Measurements from ENCODE around the gene TTLL3. TPM values are rescaled to one million over a fixed set of nuclear protein-coding genes. Genes with fewer than 3 reads are reported as not detected.

Gene TTLL3
- total and polyA plus RNA-seq, 2 donors (not counting 3 experiments of a cell fraction or from before 2014, with no cell fraction given), result 43.5 to 65.2 TPM

DNA sequence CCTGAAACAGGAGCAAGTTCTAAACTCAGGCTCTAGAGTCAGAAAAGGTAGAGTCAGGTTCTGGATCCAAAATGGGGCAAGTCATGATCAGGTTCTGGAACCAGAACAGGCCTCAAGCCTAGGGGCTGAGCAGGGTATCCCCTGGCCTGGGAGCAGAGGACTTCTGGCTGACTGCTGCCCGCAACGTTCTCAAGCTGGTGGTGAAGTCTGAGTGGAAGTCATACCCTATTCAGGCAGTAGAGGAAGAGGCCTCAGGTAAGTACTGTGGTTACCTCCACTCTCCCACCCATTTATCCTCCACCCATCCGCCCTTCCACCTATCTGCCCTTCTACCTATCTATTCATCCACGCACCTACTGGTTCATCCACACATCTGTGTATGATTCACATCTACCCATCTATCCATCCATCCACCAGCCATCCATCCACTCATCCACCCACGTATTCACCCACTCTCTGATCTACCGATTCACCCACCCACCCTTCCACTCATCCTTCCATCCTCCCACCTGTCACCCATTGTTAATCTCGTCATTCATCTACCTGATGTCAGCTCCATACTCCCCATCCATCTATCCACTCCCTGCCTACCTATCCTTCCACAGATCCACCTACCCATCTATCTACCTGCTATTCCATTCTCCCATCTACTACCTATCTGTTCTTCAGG lies 8.7 kb downstream of the TTLL3 start:
- H3K36me3 ChIP-seq (ENCODE audit: control insufficient read depth in 2 of 2, extremely low read depth in 1 of 2, insufficient read depth in 2 of 2, low read length in 2 of 2), result peaks cover 0 to 5% of the 10 kb centered on the region in 2 experiments
- CTCF ChIA-PET, result interaction anchor here (1.2 kb wide), 2 partner anchors 13 to 128 kb away, joined by 3 to 7 read pairs; no protein-coding TSS in a partner anchor
- DNase-seq (ENCODE audit: low read depth, low spot score) (no peak), FAIRE-seq (no peak)
- H3K4me3 ChIP-seq (replicated peaks in 1 of 3; ENCODE audit: insufficient read depth in 1 of 3, low read depth in 1 of 3, low read length in 3 of 3), result no peak overlapping the region
- TF ChIP-seq, protein P1, sequence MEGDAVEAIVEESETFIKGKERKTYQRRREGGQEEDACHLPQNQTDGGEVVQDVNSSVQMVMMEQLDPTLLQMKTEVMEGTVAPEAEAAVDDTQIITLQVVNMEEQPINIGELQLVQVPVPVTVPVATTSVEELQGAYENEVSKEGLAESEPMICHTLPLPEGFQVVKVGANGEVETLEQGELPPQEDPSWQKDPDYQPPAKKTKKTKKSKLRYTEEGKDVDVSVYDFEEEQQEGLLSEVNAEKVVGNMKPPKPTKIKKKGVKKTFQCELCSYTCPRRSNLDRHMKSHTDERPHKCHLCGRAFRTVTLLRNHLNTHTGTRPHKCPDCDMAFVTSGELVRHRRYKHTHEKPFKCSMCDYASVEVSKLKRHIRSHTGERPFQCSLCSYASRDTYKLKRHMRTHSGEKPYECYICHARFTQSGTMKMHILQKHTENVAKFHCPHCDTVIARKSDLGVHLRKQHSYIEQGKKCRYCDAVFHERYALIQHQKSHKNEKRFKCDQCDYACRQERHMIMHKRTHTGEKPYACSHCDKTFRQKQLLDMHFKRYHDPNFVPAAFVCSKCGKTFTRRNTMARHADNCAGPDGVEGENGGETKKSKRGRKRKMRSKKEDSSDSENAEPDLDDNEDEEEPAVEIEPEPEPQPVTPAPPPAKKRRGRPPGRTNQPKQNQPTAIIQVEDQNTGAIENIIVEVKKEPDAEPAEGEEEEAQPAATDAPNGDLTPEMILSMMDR (IDR thresholded peaks at IDR 0.05; ENCODE audit: extremely low read depth in 1 of 2, insufficient read depth in 1 of 2, low read depth in 1 of 2, low read length in 2 of 2), result no peak
- TF ChIP-seq MAX (IDR thresholded peaks at IDR 0.05; ENCODE audit: insufficient read depth, insufficient read length) (no peak), POLR2A (IDR thresholded peaks at IDR 0.05; ENCODE audit: low read depth, low read length) (no peak), EZH2 (IDR thresholded peaks at IDR 0.05; ENCODE audit: borderline replicate concordance, low read depth, low read length, severe bottlenecking) (no peak), MYC (IDR thresholded peaks at IDR 0.05; ENCODE audit: low read depth, low read length) (no peak), JUN (IDR thresholded peaks at IDR 0.05; ENCODE audit: borderline replicate concordance, insufficient read depth, insufficient read length, low read depth) (no peak), FOS (IDR thresholded peaks at IDR 0.05; ENCODE audit: borderline replicate concordance, insufficient read depth, low read length) (no peak), POLR2AphosphoS5 (IDR thresholded peaks at IDR 0.05; ENCODE audit: insufficient read depth, low read depth, low read length) (no peak), GATA2 (IDR thresholded peaks at IDR 0.05; ENCODE audit: insufficient read depth, insufficient read length, low read depth, low read length) (no peak)
- no peak overlapping the region for H3K27ac ChIP-seq (ENCODE audit: insufficient read depth, low read depth, low read length)
- POLR2A ChIA-PET, result no interaction called here
- H3K79me2 ChIP-seq (ENCODE audit: control insufficient read depth, insufficient read depth, low read length), result no peaks in the 10 kb centered on the region
- H3K9me1 ChIP-seq (replicated peaks; ENCODE audit: control insufficient read depth, extremely low read depth, insufficient read depth, low read length), result no peaks in the 10 kb centered on the region
- H3K4me1 ChIP-seq (ENCODE audit: control insufficient read depth, extremely low read depth, insufficient read depth, low read length), result no peaks in the 10 kb centered on the region
- dilution Hi-C loops (cut with MboI; ENCODE audit: extremely low pct_ligation_motif_present, low sequenced_read_pairs), result no loop called here
- H3K27me3 ChIP-seq (ENCODE audit: control insufficient read depth in 2 of 2, insufficient read depth in 2 of 2, low read length in 2 of 2), result no peaks in the 10 kb centered on the region
- H3K9me3 ChIP-seq (replicated peaks; ENCODE audit: control insufficient read depth, insufficient read depth, low read length), result no peaks in the 10 kb centered on the region
- BruUV-seq (replicated peaks), result no TSS peak
- no peak overlapping the region for H2AFZ ChIP-seq (ENCODE audit: low read depth, low read length)
- H3K9ac ChIP-seq (replicated peaks; ENCODE audit: extremely low read depth, insufficient read depth, low read length), result no peak overlapping the region
- intact Hi-C loops (cut with micrococcal nuclease), result loop anchor here (10.0 kb wide), 1 partner anchor 326 kb away; the partner anchor contains the start of gene VHL
- H3K4me2 ChIP-seq (ENCODE audit: insufficient read depth, low read length), result no peak overlapping the region
- H4K20me1 ChIP-seq (replicated peaks; ENCODE audit: control insufficient read depth, extremely low read depth, insufficient read depth, low read length), result no peaks in the 10 kb centered on the region

Measured in endothelial cell of umbilical vein (primary cell).